ENCODE data around the gene TGFBR3L.
"Not testable (repeated sequence)": the region's sequence is repeated elsewhere in the genome, so short reads cannot be mapped to it uniquely, and the experiment has no call there.

The TGFBR3L gene

GRCh38 chr19:7905268-7905667, 9.4 kb upstream of the TGFBR3L start:
- DNase-seq, result no peak

GRCh38 chr19:7905859-7906258, 8.8 kb upstream of the TGFBR3L start:
- DNase-seq, result no peak

GRCh38 chr19:7907122-7907521, 7.5 kb upstream of the TGFBR3L start:
- no peak for DNase-seq

- DNase-seq, result no peak
Measured at GRCh38 chr19:7907544-7907943, 7.1 kb upstream of the TGFBR3L start.

- DNase-seq, result no peak
Measured at GRCh38 chr19:7908078-7908699, 6.4 kb upstream of the TGFBR3L start.

GRCh38 chr19:7908742-7909461, 5.7 kb upstream of the TGFBR3L start:
- no peak for DNase-seq

- no peak for DNase-seq
Measured at GRCh38 chr19:7909471-7910067, 5.1 kb upstream of the TGFBR3L start.

- no peak for DNase-seq
Measured at GRCh38 chr19:7910321-7911161, 4.1 kb upstream of the TGFBR3L start.

GRCh38 chr19:7911508-7912143, 3.0 kb upstream of the TGFBR3L start:
- DNase-seq, result no peak

- DNase-seq, result no peak
Measured at GRCh38 chr19:7912144-7912696, 2.4 kb upstream of the TGFBR3L start.

GRCh38 chr19:7912697-7913564, 1.7 kb upstream of the TGFBR3L start:
- no peak for DNase-seq

- no peak for DNase-seq
Measured at GRCh38 chr19:7913652-7914051, 978 bp upstream of the TGFBR3L start.

GRCh38 chr19:7914099-7914498, 531 bp upstream of the TGFBR3L start:
- no peak for DNase-seq

- DNase-seq, result no peak
Measured at GRCh38 chr19:7915250-7916102, 846 bp downstream of the TGFBR3L start.

- DNase-seq, result peak; percentile 43
Measured at GRCh38 chr19:7916103-7916954, 1.7 kb downstream of the TGFBR3L start.

GRCh38 chr19:7916955-7917266, 2.3 kb downstream of the TGFBR3L start:
- DNase-seq, result no peak

GRCh38 chr19:7917267-7918061, 2.8 kb downstream of the TGFBR3L start:
- no peak for DNase-seq

GRCh38 chr19:7918062-7918614, 3.5 kb downstream of the TGFBR3L start:
- not testable (repeated sequence) for DNase-seq

All from NCI-H510A (cell line).